Hepatocyte (in vitro differentiated cells): ENCODE measurements around the gene LRRC27. TPM values are rescaled to one million over a fixed set of nuclear protein-coding genes. Genes with fewer than 3 reads are reported as not detected.

ENCODE experiments used
- DNase-seq: peaks from one replicate; pipeline ENCODE4 v3.0.0-alpha.2; 2016; ENCODE audit warnings: low spot score
- H2AFZ ChIP-seq: fragments of 200-600 bp; sonication (generic); 2 replicates; pipeline ENCODE4 v1.6.0; 2016; ENCODE audit warnings: antibody characterized with exemption, mild to moderate bottlenecking
- H3K27ac ChIP-seq: fragments of 200-600 bp; sonication (generic); 2 replicates; pipeline ENCODE4 v1.5.1; 2016; ENCODE audit warnings: mild to moderate bottlenecking
- H3K27me3 ChIP-seq: fragments of 200-600 bp; sonication (generic); 2 replicates; pipeline ENCODE4 v1.6.1; 2016
- H3K36me3 ChIP-seq: fragments of 200-600 bp; sonication (generic); replicated peaks from 2 replicates; pipeline ENCODE4 v1.5.1; 2016; ENCODE audit warnings: low read depth; ENCODE audit not compliant: insufficient read depth
- H3K4me1 ChIP-seq: fragments of 200-600 bp; sonication (generic); 2 replicates; pipeline ENCODE4 v1.5.1; 2016; ENCODE audit warnings: mild to moderate bottlenecking, moderate library complexity; ENCODE audit not compliant: insufficient read depth
- H3K4me2 ChIP-seq: fragments of 200-600 bp; sonication (generic); 2 replicates; pipeline ENCODE4 v1.6.0; 2016
- H3K4me3 ChIP-seq: fragments of 200-600 bp; sonication (generic); 2 replicates; pipeline ENCODE4 v1.5.1; 2016; ENCODE audit warnings: mild to moderate bottlenecking
- H3K79me2 ChIP-seq: fragments of 200-600 bp; sonication (generic); 2 replicates; pipeline ENCODE4 v1.6.0; 2017; ENCODE audit warnings: mild to moderate bottlenecking
- H3K9me2 ChIP-seq: fragments of 200-600 bp; sonication (generic); replicated peaks from 2 replicates; pipeline ENCODE4 v1.6.0; 2017; ENCODE audit warnings: mild to moderate bottlenecking; ENCODE audit not compliant: insufficient read depth
- H3K9me3 ChIP-seq: fragments of 200-600 bp; sonication (generic); 2 replicates; pipeline ENCODE4 v1.5.1; 2016; ENCODE audit warnings: low read depth, mild to moderate bottlenecking
- H4K20me1 ChIP-seq: fragments of 200-600 bp; sonication (generic); 2 replicates; pipeline ENCODE4 v1.6.0; 2016; ENCODE audit warnings: mild to moderate bottlenecking; ENCODE audit not compliant: insufficient read depth, poor library complexity, severe bottlenecking
- CTCF ChIP-seq: fragments of 200-600 bp; sonication (generic); IDR thresholded peaks from 2 replicates; pipeline ENCODE4 v1.5.1; 2016; ENCODE audit warnings: antibody characterized with exemption, mild to moderate bottlenecking; ENCODE audit not compliant: poor library complexity
- EZH2 ChIP-seq: fragments of 200-600 bp; sonication (generic); IDR thresholded peaks from 2 replicates; pipeline ENCODE4 v1.6.1; 2016; ENCODE audit warnings: antibody characterized with exemption, mild to moderate bottlenecking, borderline replicate concordance
- EZH2phosphoT487 ChIP-seq: fragments of 200-600 bp; sonication (generic); IDR thresholded peaks from one replicate; pipeline ENCODE4 v1.6.1; 2018; ENCODE audit warnings: antibody characterized with exemption, mild to moderate bottlenecking, low read depth, moderate library complexity; ENCODE audit not compliant: unreplicated experiment, severe bottlenecking
- WGBS: methylation state at CpG from one replicate; pipeline ENCODE4 v1.1.6; 2016; ENCODE audit warnings: low lambda C conversion rate; ENCODE audit errors: missing lambda C conversion rate; 5-methylcytosine and 5-hydroxymethylcytosine counted together
- polyA plus RNA-seq: library from polyadenylated mRNA; unstranded; fragments of >200 nt; fragmentation: Nextera tagmentation; extraction: Ambion mirVana; gene quantifications from 2 replicates; pipeline ENCODE4 v1.2.1, GENCODE V29; 2016
- total RNA-seq: library from RNA; depleted of rRNA; stranded (reverse); fragments of >200 nt; gene quantifications from 2 replicates; pipeline ENCODE4 v1.2.3, GENCODE V29; 2014

LRRC27 gene
- total and polyA plus RNA-seq, 2 experiments from 2014 or later, result 7.5 to 8.3 TPM

GRCh38 chr10:132344386-132344785, 12.4 kb downstream of the LRRC27 start:
- TF ChIP-seq EZH2phosphoT487 (no peak), CTCF (no peak), EZH2 (no peak)
- 96% methylated on average over 6 of the region's 6 CpGs for WGBS

GRCh38 chr10:132345345-132345744, 13.4 kb downstream of the LRRC27 start:
- no peaks in the 10 kb centered on the region for H3K4me1 ChIP-seq
- no peak overlapping the region for H3K27ac ChIP-seq
- no peaks in the 10 kb centered on the region for H4K20me1 ChIP-seq
- no peaks in the 10 kb centered on the region for H3K36me3 ChIP-seq
- no peak overlapping the region for H3K4me3 ChIP-seq
- H3K79me2 ChIP-seq, result no peaks in the 10 kb centered on the region
- no peaks in the 10 kb centered on the region for H3K9me2 ChIP-seq
- no peaks in the 10 kb centered on the region for H3K27me3 ChIP-seq
- no peak overlapping the region for H2AFZ ChIP-seq
- WGBS, result 88% methylated on average over 7 of the region's 7 CpGs
- no peak overlapping the region for H3K4me2 ChIP-seq
- DNase-seq, result no peak
- TF ChIP-seq EZH2, result no peak
- no peaks in the 10 kb centered on the region for H3K9me3 ChIP-seq

More at GRCh38 chr10:132344386-132344785, 12.4 kb downstream of the LRRC27 start:
- Histone ChIP-seq H3K4me3 (no peak overlapping the region), H3K4me1 (no peaks in the 10 kb centered on the region), H3K79me2 (no peaks in the 10 kb centered on the region), H3K27me3 (no peaks in the 10 kb centered on the region), H3K27ac (no peak overlapping the region), H3K36me3 (no peaks in the 10 kb centered on the region), H4K20me1 (no peaks in the 10 kb centered on the region), H3K9me2 (no peaks in the 10 kb centered on the region), H3K9me3 (no peaks in the 10 kb centered on the region), H3K4me2 (no peak overlapping the region), H2AFZ (no peak overlapping the region)
- DNase-seq, result no peak

- no peaks in the 10 kb centered on the region for H3K27me3 ChIP-seq
- no peak for TF ChIP-seq EZH2
- TF ChIP-seq EZH2phosphoT487, result no peak
- TF ChIP-seq CTCF, result no peak
- no peaks in the 10 kb centered on the region for H3K79me2 ChIP-seq
- no peaks in the 10 kb centered on the region for H3K9me2 ChIP-seq
- no peak overlapping the region for H3K4me2 ChIP-seq
- no peak overlapping the region for H2AFZ ChIP-seq
- no peaks in the 10 kb centered on the region for H4K20me1 ChIP-seq
- no peak for DNase-seq
- H3K4me1 ChIP-seq, result no peaks in the 10 kb centered on the region
- H3K27ac ChIP-seq, result no peak overlapping the region
- H3K4me3 ChIP-seq, result no peak overlapping the region
- 88% methylated on average over 9 of the region's 9 CpGs for WGBS
- no peaks in the 10 kb centered on the region for H3K36me3 ChIP-seq
- no peaks in the 10 kb centered on the region for H3K9me3 ChIP-seq
Observed at GRCh38 chr10:132346806-132347205, 14.8 kb downstream of the LRRC27 start.

GRCh38 chr10:132347211-132347930, 15.4 kb downstream of the LRRC27 start:
- no peaks in the 10 kb centered on the region for H3K4me1 ChIP-seq
- H3K9me2 ChIP-seq, result no peaks in the 10 kb centered on the region
- no peak overlapping the region for H3K27ac ChIP-seq
- H3K4me3 ChIP-seq, result no peak overlapping the region
- H3K27me3 ChIP-seq, result no peaks in the 10 kb centered on the region
- no peak for DNase-seq
- H3K9me3 ChIP-seq, result no peaks in the 10 kb centered on the region
- no peaks in the 10 kb centered on the region for H3K79me2 ChIP-seq
- TF ChIP-seq CTCF (no peak), EZH2phosphoT487 (no peak), EZH2 (no peak)
- no peaks in the 10 kb centered on the region for H4K20me1 ChIP-seq
- H3K36me3 ChIP-seq, result no peaks in the 10 kb centered on the region
- 98% methylated on average over 20 of the region's 23 CpGs for WGBS
- H3K4me2 ChIP-seq, result no peak overlapping the region
- H2AFZ ChIP-seq, result no peak overlapping the region
